Neural progenitor cell (in vitro differentiated cells): Measurements from ENCODE around the gene KEL.
"Not testable (repeated sequence)": the region's sequence is repeated elsewhere in the genome, so short reads cannot be mapped to it uniquely, and the experiment has no call there.

Experiments
- CTCF ChIP-seq: fragments of 200-600 bp; sonication (generic); IDR thresholded peaks from 2 replicates; pipeline ENCODE4 v1.5.1; 2017; ENCODE audit warnings: antibody characterized with exemption, mild to moderate bottlenecking
- EZH2phosphoT487 ChIP-seq: fragments of 200-600 bp; sonication (generic); IDR thresholded peaks from 2 replicates; pipeline ENCODE4 v1.6.1; 2017; ENCODE audit warnings: antibody characterized with exemption

- not testable (repeated sequence) for TF ChIP-seq EZH2phosphoT487, CTCF
Observed at GRCh38 chr7:142978402-142978801, 16.2 kb upstream of the KEL start.
